ENCODE measurements around the gene TRIM66. TPM values are rescaled to one million over a fixed set of nuclear protein-coding genes. Genes with fewer than 3 reads are reported as not detected.
A peak's percentile ranks its signal among the peaks of the same experiment; 100 is the strongest.

The TRIM66 gene
- total and polyA plus RNA-seq, 9 of the 15 experiments (the other 6 are each of a cell fraction or from before 2014, with no cell fraction given), result 1.1 to 7.3 (median 4.9) TPM

DNA sequence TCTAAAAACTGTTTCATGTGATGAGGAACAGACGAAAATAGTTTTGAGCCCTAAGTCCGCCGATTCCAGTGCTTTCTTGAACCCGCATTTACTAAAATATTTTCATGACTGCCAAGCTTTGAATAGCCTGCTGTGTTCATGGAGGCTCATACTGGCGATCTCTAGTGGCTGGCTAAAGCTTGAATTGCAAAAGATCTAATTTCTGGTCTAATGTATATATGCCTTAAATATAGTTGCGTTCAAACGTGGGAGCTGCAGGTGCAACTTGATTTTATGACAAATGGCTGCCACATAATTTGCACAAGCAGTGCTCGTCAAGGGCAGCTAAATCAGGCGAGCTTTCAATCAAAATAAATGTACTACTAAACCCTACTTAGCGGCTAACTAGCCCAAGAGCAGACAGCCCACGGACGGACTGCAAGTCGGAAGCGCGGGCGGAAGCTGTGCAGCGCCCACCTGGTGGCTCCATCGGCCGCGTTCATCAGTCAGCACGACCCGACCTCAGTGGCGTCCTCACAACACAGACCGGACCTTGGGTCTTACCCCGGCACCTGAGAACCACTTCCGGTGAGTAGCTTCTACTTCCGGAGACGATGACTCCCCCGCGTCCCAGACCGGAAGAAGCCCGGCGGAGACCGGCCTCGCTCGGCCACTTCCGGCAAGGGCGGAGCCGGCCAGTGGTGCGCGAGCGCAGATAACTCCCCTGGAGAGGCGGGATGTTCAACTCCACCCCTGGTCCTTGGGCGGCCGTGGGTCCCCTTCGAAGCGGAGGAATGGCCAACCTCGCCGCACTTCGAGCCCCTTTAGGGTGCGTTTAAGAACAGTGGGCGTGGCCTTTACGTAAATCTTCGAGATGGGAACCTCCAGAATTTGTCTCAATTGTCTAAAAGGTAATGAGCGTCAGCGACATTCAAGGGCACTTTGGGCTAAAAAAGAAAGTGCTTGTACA is 6.2 kb upstream of the TRIM66 start (continued):
- TF ChIP-seq PTRF (tag; IDR thresholded peaks at IDR 0.05), result no peak
- no peak for TF ChIP-seq POLR3G (IDR thresholded peaks at IDR 0.05; ENCODE audit: extremely low read depth, insufficient read length, insufficient replicate concordance)
- TF ChIP-seq, protein P1, sequence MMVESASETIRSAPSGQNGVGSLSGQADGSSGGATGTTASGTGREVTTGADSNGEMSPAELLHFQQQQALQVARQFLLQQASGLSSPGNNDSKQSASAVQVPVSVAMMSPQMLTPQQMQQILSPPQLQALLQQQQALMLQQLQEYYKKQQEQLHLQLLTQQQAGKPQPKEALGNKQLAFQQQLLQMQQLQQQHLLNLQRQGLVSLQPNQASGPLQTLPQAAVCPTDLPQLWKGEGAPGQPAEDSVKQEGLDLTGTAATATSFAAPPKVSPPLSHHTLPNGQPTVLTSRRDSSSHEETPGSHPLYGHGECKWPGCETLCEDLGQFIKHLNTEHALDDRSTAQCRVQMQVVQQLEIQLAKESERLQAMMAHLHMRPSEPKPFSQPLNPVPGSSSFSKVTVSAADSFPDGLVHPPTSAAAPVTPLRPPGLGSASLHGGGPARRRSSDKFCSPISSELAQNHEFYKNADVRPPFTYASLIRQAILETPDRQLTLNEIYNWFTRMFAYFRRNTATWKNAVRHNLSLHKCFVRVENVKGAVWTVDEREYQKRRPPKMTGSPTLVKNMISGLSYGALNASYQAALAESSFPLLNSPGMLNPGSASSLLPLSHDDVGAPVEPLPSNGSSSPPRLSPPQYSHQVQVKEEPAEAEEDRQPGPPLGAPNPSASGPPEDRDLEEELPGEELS (CRISPR knock-in tag; IDR thresholded peaks at IDR 0.05; ENCODE audit: borderline replicate concordance), result no peak
- TF ChIP-seq POLR2AphosphoS5 (IDR thresholded peaks at IDR 0.05; ENCODE audit: control insufficient read depth, insufficient read depth, low read depth, low read length), result peak; percentile 96
- no peak for TF ChIP-seq NELFE (IDR thresholded peaks at IDR 0.05; ENCODE audit: insufficient read depth, insufficient read length)
- TF ChIP-seq SAFB2 (IDR thresholded peaks at IDR 0.05; ENCODE audit: borderline replicate concordance, low read depth, low read length, severe bottlenecking), result no peak
- TF ChIP-seq SRSF3 (IDR thresholded peaks at IDR 0.05; ENCODE audit: insufficient read depth, low read length), result no peak
- TF ChIP-seq ZNF75A (CRISPR knock-in tag; IDR thresholded peaks at IDR 0.05), result no peak
- TF ChIP-seq, protein P2, sequence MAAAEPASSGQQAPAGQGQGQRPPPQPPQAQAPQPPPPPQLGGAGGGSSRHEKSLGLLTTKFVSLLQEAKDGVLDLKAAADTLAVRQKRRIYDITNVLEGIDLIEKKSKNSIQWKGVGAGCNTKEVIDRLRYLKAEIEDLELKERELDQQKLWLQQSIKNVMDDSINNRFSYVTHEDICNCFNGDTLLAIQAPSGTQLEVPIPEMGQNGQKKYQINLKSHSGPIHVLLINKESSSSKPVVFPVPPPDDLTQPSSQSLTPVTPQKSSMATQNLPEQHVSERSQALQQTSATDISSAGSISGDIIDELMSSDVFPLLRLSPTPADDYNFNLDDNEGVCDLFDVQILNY (CRISPR knock-in tag; IDR thresholded peaks at IDR 0.05), result no peak
- TF ChIP-seq PTTG1 (tag; IDR thresholded peaks at IDR 0.05; ENCODE audit: low read depth), result no peak
- TF ChIP-seq, protein P3, sequence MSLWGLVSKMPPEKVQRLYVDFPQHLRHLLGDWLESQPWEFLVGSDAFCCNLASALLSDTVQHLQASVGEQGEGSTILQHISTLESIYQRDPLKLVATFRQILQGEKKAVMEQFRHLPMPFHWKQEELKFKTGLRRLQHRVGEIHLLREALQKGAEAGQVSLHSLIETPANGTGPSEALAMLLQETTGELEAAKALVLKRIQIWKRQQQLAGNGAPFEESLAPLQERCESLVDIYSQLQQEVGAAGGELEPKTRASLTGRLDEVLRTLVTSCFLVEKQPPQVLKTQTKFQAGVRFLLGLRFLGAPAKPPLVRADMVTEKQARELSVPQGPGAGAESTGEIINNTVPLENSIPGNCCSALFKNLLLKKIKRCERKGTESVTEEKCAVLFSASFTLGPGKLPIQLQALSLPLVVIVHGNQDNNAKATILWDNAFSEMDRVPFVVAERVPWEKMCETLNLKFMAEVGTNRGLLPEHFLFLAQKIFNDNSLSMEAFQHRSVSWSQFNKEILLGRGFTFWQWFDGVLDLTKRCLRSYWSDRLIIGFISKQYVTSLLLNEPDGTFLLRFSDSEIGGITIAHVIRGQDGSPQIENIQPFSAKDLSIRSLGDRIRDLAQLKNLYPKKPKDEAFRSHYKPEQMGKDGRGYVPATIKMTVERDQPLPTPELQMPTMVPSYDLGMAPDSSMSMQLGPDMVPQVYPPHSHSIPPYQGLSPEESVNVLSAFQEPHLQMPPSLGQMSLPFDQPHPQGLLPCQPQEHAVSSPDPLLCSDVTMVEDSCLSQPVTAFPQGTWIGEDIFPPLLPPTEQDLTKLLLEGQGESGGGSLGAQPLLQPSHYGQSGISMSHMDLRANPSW (CRISPR knock-in tag; IDR thresholded peaks at IDR 0.05), result 0 out of 2 replicates have a peak, but pooled peaks have one; percentile 57
- TF ChIP-seq RBFOX2 (IDR thresholded peaks at IDR 0.05; ENCODE audit: low read depth, low read length), result peak; percentile 96
- TF ChIP-seq EP400 (IDR thresholded peaks at IDR 0.05), result peak; percentile 80
- TF ChIP-seq, protein P4, sequence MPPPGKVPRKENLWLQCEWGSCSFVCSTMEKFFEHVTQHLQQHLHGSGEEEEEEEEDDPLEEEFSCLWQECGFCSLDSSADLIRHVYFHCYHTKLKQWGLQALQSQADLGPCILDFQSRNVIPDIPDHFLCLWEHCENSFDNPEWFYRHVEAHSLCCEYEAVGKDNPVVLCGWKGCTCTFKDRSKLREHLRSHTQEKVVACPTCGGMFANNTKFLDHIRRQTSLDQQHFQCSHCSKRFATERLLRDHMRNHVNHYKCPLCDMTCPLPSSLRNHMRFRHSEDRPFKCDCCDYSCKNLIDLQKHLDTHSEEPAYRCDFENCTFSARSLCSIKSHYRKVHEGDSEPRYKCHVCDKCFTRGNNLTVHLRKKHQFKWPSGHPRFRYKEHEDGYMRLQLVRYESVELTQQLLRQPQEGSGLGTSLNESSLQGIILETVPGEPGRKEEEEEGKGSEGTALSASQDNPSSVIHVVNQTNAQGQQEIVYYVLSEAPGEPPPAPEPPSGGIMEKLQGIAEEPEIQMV (tag; conservative IDR thresholded peaks at IDR 0.05; ENCODE audit: low read depth), result no peak
- TF ChIP-seq SIX5 (IDR thresholded peaks at IDR 0.05; ENCODE audit: borderline replicate concordance in 1 of 2, insufficient read depth in 1 of 2, low read depth in 1 of 2, low read length in 2 of 2), result peak in 1 of 2 experiments; percentile 38; a peak in 3 of 4 replicates
- peak; percentile 83 for TF ChIP-seq TAF1 (IDR thresholded peaks at IDR 0.05; ENCODE audit: control insufficient read depth, extremely low read depth, insufficient read depth, low read length, severe bottlenecking)
- TF ChIP-seq ZNF217 (CRISPR knock-in tag; IDR thresholded peaks at IDR 0.05), result no peak
- 0 out of 2 replicates have a peak, but pooled peaks have one; percentile 84 for TF ChIP-seq HNRNPUL1 (IDR thresholded peaks at IDR 0.05; ENCODE audit: low read length)

Measured in K562 (cell line).